Raji (cell line): ENCODE results near the gene PCDHB10.
"Not testable (repeated sequence)": the region's sequence is repeated elsewhere in the genome, so short reads cannot be mapped to it uniquely, and the experiment has no call there.

Experiments
- POLR2A ChIP-seq: IDR thresholded peaks from 2 replicates; pipeline ENCODE4 v1.6.1; 2011; ENCODE audit warnings: low read depth, low read length, control low read depth; ENCODE audit not compliant: insufficient read depth

Gene PCDHB10

GRCh38 chr5:141199359-141200235 lies 7.4 kb downstream of the PCDHB10 start, which contains the start of gene PCDHB11:
Gene PCDHB11, plus strand, starts transcription at chr5:141199627. Its CDS starts 148 bp downstream, at chr5:141199775.
- TF ChIP-seq POLR2A: no peak

GRCh38 chr5:141208478-141208877 lies 16.3 kb downstream of the PCDHB10 start, which contains the start of gene PCDHB12:
Gene PCDHB12, plus strand, starts transcription at chr5:141208719. Its CDS starts 189 bp downstream, at chr5:141208908.
- TF ChIP-seq POLR2A: no peak

- TF ChIP-seq POLR2A: not testable (repeated sequence)
Measured at GRCh38 chr5:141213656-141214339, 21.6 kb downstream of the PCDHB10 start, which contains the start of gene PCDHB13. Gene PCDHB13, plus strand, starts transcription at chr5:141213919. Its CDS starts 205 bp downstream, at chr5:141214124.

GRCh38 chr5:141223112-141223783 lies 31.1 kb downstream of the PCDHB10 start, which contains the start of gene PCDHB14:
Gene PCDHB14, plus strand, starts transcription at chr5:141223343. Its CDS starts 163 bp downstream, at chr5:141223506.
- no peak for TF ChIP-seq POLR2A

- no peak for TF ChIP-seq POLR2A
Measured at GRCh38 chr5:141234109-141234667, 42.0 kb downstream of the PCDHB10 start.

GRCh38 chr5:141236516-141237313 lies 44.6 kb downstream of the PCDHB10 start:
- no peak for TF ChIP-seq POLR2A

- TF ChIP-seq POLR2A: no peak
Measured at GRCh38 chr5:141241496-141241895, 49.3 kb downstream of the PCDHB10 start.
